ENCODE data around the gene MAP4.
"Not testable (repeated sequence)": the region's sequence is repeated elsewhere in the genome, so short reads cannot be mapped to it uniquely, and the experiment has no call there.

Gene MAP4

GRCh38 chr3:47846880-47847248 lies 169.4 kb downstream of the MAP4 start:
- no peak overlapping the region for H3K4me3 ChIP-seq (replicated peaks; ENCODE audit: low read depth, low read length)
- DNase-seq (ENCODE audit: low read depth), result no peak
- TF ChIP-seq CTCF (IDR thresholded peaks at IDR 0.05; ENCODE audit: low read length, missing control alignments), result no peak

DNA sequence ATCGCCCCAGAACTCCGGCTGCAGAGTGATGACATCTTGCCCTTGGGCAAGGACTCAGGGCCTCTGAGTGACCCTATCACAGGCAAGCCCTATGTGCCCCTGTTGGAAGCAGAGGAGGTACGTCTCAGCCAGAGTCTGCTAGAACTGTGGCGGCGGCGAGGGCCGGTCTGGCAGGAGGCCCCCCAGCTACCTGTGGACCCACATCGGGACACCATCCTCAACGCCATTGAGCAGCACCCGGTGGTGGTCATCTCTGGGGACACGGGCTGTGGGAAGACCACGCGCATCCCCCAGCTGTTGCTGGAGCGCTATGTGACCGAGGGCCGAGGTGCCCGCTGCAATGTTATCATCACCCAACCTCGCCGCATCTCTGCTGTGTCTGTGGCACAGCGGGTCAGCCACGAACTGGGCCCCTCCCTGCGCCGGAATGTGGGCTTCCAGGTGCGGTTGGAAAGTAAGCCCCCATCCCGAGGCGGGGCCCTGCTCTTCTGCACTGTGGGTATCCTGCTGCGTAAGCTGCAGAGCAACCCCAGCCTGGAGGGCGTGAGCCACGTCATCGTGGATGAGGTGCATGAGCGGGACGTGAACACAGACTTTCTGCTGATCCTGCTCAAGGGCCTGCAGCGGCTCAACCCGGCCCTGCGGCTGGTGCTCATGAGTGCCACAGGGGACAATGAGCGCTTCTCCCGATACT lies 169.9 kb downstream of the MAP4 start:
- H3K4me3 ChIP-seq (replicated peaks; ENCODE audit: low read depth, low read length), result no peak overlapping the region
- no peak for DNase-seq (ENCODE audit: low read depth)
- TF ChIP-seq CTCF (IDR thresholded peaks at IDR 0.05; ENCODE audit: low read length, missing control alignments), result no peak

GRCh38 chr3:47841786-47842349 lies 174.3 kb downstream of the MAP4 start:
- no peak for TF ChIP-seq CTCF (IDR thresholded peaks at IDR 0.05; ENCODE audit: low read length, missing control alignments)
- H3K4me3 ChIP-seq (replicated peaks; ENCODE audit: low read depth, low read length), result no peak overlapping the region
- no peak for DNase-seq (ENCODE audit: low read depth)

- TF ChIP-seq CTCF (IDR thresholded peaks at IDR 0.05; ENCODE audit: low read length, missing control alignments), result no peak
- DNase-seq (ENCODE audit: low read depth), result no peak
- no peak overlapping the region for H3K4me3 ChIP-seq (replicated peaks; ENCODE audit: low read depth, low read length)
These were observed 177.7 kb downstream of the MAP4 start for GRCh38 chr3:47838503-47838902.

DNA sequence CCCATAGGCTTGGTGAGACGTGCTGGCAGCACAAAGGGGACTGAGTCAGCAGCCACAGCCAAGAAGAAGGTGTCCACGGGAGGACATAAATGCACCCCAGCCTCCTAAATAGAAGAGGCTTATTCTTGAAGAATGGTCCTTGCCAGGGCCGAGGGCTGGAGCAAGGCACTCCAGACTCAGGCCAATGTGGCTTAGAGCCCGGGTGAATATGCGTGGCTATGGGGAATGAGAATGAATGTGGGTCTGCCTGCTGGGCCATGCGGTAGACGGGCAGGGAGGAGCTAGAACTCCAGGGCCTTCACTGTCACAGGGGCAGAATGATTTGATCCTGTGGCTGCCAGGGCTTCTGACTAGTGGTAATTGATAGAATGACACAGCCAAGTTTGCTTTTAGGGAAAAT lies 179.2 kb downstream of the MAP4 start:
- no peak for DNase-seq (ENCODE audit: low read depth)
- no peak overlapping the region for H3K4me3 ChIP-seq (replicated peaks; ENCODE audit: low read depth, low read length)
- no peak for TF ChIP-seq CTCF (IDR thresholded peaks at IDR 0.05; ENCODE audit: low read length, missing control alignments)

DNA sequence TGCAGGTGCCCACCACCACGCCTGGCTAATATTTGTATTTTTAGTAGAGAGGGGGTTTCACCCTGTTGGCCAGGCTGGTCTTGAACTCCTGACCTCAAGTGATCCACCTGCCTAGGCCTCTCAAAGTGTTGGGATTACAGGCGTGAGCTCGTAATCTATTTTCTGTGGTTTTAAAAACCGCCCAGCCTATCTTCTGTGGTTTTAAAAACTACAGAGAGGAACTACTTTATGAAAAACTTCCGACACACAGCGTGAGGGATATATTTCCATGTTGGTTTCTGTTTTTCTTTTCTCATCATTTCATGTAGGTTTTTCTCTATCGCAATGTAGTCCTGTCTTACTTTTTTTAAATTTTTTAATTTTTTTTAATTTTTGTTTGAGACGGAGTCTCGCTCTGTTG lies 186.7 kb downstream of the MAP4 start:
- not testable (repeated sequence) for H3K4me3 ChIP-seq (replicated peaks; ENCODE audit: low read depth, low read length); DNase-seq (ENCODE audit: low read depth)

DNA sequence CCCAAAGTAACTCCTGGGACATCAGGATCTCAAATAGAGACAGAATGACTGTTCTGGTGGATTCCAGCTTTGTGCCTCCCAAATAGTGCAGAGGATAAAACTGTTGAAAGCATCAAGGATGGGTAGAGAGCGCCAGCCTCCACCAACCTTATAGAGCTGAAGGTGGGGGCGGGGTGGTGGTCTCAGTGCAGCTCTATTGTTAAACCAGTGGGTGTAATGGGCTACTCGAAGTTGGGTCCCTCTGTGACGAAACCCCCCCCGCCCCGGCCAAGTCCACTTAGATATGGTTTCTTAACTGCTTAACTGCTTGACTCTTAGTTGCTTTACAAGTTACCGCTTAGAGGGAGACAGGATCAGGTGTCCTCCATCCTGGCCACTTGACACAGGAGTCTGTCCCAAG lies 190.6 kb downstream of the MAP4 start:
- H3K4me3 ChIP-seq (replicated peaks; ENCODE audit: low read depth, low read length), result peak overlapping the region; percentile 95
- DNase-seq (ENCODE audit: low read depth), result no peak
- TF ChIP-seq CTCF (IDR thresholded peaks at IDR 0.05; ENCODE audit: low read length, missing control alignments), result no peak

Measured in fibroblast of pulmonary artery (primary cell).